RWPE2 (cell line): Measurements from ENCODE around the gene FBXL19.

Source experiments
- ATAC-seq: fragments of 200-7000 bp; cut with Tn5 transposase; 3 replicates; pipeline ENCODE4 v1.9.1; 2021; ENCODE audit warnings: low read depth
- DNase-seq: peaks from one replicate; pipeline ENCODE4 v3.0.0-alpha.2; 2020; ENCODE audit warnings: low spot score
- H3K27ac ChIP-seq: fragments of 450-650 bp; 2 replicates; pipeline ENCODE4 v1.5.1; 2017; ENCODE audit warnings: mild to moderate bottlenecking; ENCODE audit not compliant: poor library complexity, severe bottlenecking
- H3K27me3 ChIP-seq: fragments of 250-450 bp; sonication (Bioruptor Pico); 2 replicates; pipeline ENCODE4 v1.5.1; 2021; ENCODE audit warnings: mild to moderate bottlenecking, moderate library complexity; ENCODE audit not compliant: insufficient read depth, poor library complexity, severe bottlenecking
- H3K36me3 ChIP-seq: fragments of 250-450 bp; sonication (Bioruptor Pico); 2 replicates; pipeline ENCODE4 v1.5.1; 2020; ENCODE audit warnings: low read depth, mild to moderate bottlenecking, moderate library complexity
- H3K4me1 ChIP-seq: fragments of 250-450 bp; sonication (Bioruptor Pico); 2 replicates; pipeline ENCODE4 v1.5.1; 2021; ENCODE audit warnings: mild to moderate bottlenecking, moderate library complexity; ENCODE audit not compliant: insufficient read depth, poor library complexity, severe bottlenecking
- H3K4me3 ChIP-seq: fragments of 250-450 bp; sonication (Bioruptor Pico); 2 replicates; pipeline ENCODE4 v1.5.1; 2021; ENCODE audit warnings: mild to moderate bottlenecking, moderate library complexity; ENCODE audit not compliant: severe bottlenecking
- H3K9me3 ChIP-seq: fragments of 250-450 bp; sonication (Bioruptor Pico); 2 replicates; pipeline ENCODE4 v1.5.1; 2021; ENCODE audit warnings: mild to moderate bottlenecking, moderate library complexity; ENCODE audit not compliant: severe bottlenecking
- CTCF ChIP-seq: fragments of 450-650 bp; IDR thresholded peaks from one replicate; pipeline ENCODE4 v1.5.1; 2017; ENCODE audit warnings: mild to moderate bottlenecking, moderate library complexity; ENCODE audit not compliant: poor library complexity, severe bottlenecking

FBXL19 gene

GRCh38 chr16:30904114-30904780 lies 19.1 kb upstream of the FBXL19 start:
- no peak overlapping the region for H3K4me3 ChIP-seq
- peaks cover 7% of the 10 kb centered on the region for H3K4me1 ChIP-seq
- TF ChIP-seq CTCF = no peak
- no peaks in the 10 kb centered on the region for H3K9me3 ChIP-seq
- no peak for ATAC-seq
- H3K27me3 ChIP-seq = no peaks in the 10 kb centered on the region
- H3K36me3 ChIP-seq = no peaks in the 10 kb centered on the region
- no peak for DNase-seq
- peak overlapping the region; percentile 38 for H3K27ac ChIP-seq

GRCh38 chr16:30907064-30907463 lies 16.3 kb upstream of the FBXL19 start:
- H3K36me3 ChIP-seq = no peaks in the 10 kb centered on the region
- H3K4me1 ChIP-seq = peaks cover 7% of the 10 kb centered on the region
- TF ChIP-seq CTCF = no peak
- H3K27ac ChIP-seq = no peak overlapping the region
- ATAC-seq (no peak), DNase-seq (no peak)
- no peaks in the 10 kb centered on the region for H3K27me3 ChIP-seq
- H3K9me3 ChIP-seq = no peaks in the 10 kb centered on the region
- no peak overlapping the region for H3K4me3 ChIP-seq

GRCh38 chr16:30910427-30911029 lies 12.8 kb upstream of the FBXL19 start:
- no peak overlapping the region for H3K4me3 ChIP-seq
- H3K36me3 ChIP-seq = no peaks in the 10 kb centered on the region
- TF ChIP-seq CTCF = no peak
- no peak for ATAC-seq
- no peaks in the 10 kb centered on the region for H3K27me3 ChIP-seq
- H3K9me3 ChIP-seq = no peaks in the 10 kb centered on the region
- no peak for DNase-seq
- H3K27ac ChIP-seq = no peak overlapping the region
- H3K4me1 ChIP-seq = no peaks in the 10 kb centered on the region

- no peak for TF ChIP-seq CTCF
- ATAC-seq = 0 out of 3 replicates have a peak, but pooled peaks have one; percentile 12
- H3K36me3 ChIP-seq = no peaks in the 10 kb centered on the region
- H3K9me3 ChIP-seq = no peaks in the 10 kb centered on the region
- no peak for DNase-seq
- no peaks in the 10 kb centered on the region for H3K27me3 ChIP-seq
- H3K4me3 ChIP-seq = no peak overlapping the region
- no peaks in the 10 kb centered on the region for H3K4me1 ChIP-seq
- no peak overlapping the region for H3K27ac ChIP-seq
Measured at GRCh38 chr16:30912794-30913412, 10.5 kb upstream of the FBXL19 start.
